Activated B cell treated with CpG ODN at 0.5 μM for 24 hours (primary cell): ENCODE measurements around the gene ZNF175. TPM values are rescaled to one million over a fixed set of nuclear protein-coding genes. Genes with fewer than 3 reads are reported as not detected.

Experiments used
- ATAC-seq: fragments of 200-7000 bp; cut with Tn5 transposase; one replicate; pipeline ENCODE4 v1.10.0; 2021; ENCODE audit warnings: low read depth, mild to moderate bottlenecking, moderate library complexity
- CTCF ChIA-PET: fragments of 350-600 bp; sonication (Branson Sonifier 250); formaldehyde crosslinking; loops from one replicate; lab custom pipeline; 2021; ENCODE audit warnings: antibody characterized with exemption; lab: Charles Lee
- POLR2A ChIA-PET: fragments of 350-600 bp; sonication (Branson Sonifier 250); formaldehyde crosslinking; loops from one replicate; lab custom pipeline; 2021; ENCODE audit warnings: antibody characterized with exemption; lab: Charles Lee
- DNase-seq: peaks from one replicate; pipeline ENCODE4 v3.0.0; 2022
- H3K27ac Mint-ChIP-seq: one replicate; pipeline ENCODE4 v1.8.0; 2020; ENCODE audit warnings: mixed read lengths
- H3K27me3 Mint-ChIP-seq: one replicate; pipeline ENCODE4 v1.8.0; 2021; ENCODE audit warnings: mixed read lengths
- H3K36me3 Mint-ChIP-seq: one replicate; pipeline ENCODE4 v1.8.0; 2021; ENCODE audit warnings: low read depth, mixed read lengths
- H3K4me1 Mint-ChIP-seq: one replicate; pipeline ENCODE4 v1.8.0; 2021; ENCODE audit warnings: mixed read lengths
- H3K4me3 Mint-ChIP-seq: one replicate; pipeline ENCODE4 v1.8.0; 2020; ENCODE audit warnings: mild to moderate bottlenecking, mixed read lengths
- H3K9me3 Mint-ChIP-seq: one replicate; pipeline ENCODE4 v1.8.0; 2020; ENCODE audit warnings: mixed read lengths
- CTCF ChIP-seq: fragments of 200-600 bp; IDR thresholded peaks from one replicate; pipeline ENCODE4 v1.8.0; 2022; ENCODE audit warnings: antibody characterized with exemption, mild to moderate bottlenecking
- intact Hi-C: fragments of 100-400 bp; cut with micrococcal nuclease; formaldehyde crosslinking; loops from one replicate; pipeline ENCODE4 v1.15.1; 2024
- total RNA-seq: library from RNA; stranded (reverse); gene quantifications from 2 replicates; pipeline ENCODE4 v1.2.3, GENCODE V29; 2022

The ZNF175 gene
- total RNA-seq, 1 donor from 2014 or later = 23.6 TPM

GRCh38 chr19:51539821-51540366, 31.2 kb upstream of the ZNF175 start:
- DNase-seq (no peak), ATAC-seq (no peak)
- POLR2A ChIA-PET = no interaction called here
- intact Hi-C loops = no loop called here
- Mint-ChIP-seq H3K27me3 (no peaks in the 10 kb centered on the region), H3K4me1 (peaks cover 50% of the 10 kb centered on the region), H3K36me3 (no peaks in the 10 kb centered on the region), H3K27ac (no peak overlapping the region), H3K9me3 (no peaks in the 10 kb centered on the region), H3K4me3 (no peak overlapping the region)
- CTCF ChIA-PET = interaction anchor here (1.2 to 2.4 kb wide), 2 partner anchors 12 to 117 kb away, joined by 3 to 7 read pairs; no protein-coding TSS in a partner anchor
- no peak for TF ChIP-seq CTCF

- intact Hi-C loops = no loop called here
- Mint-ChIP-seq H3K27ac (no peak overlapping the region), H3K36me3 (no peaks in the 10 kb centered on the region), H3K4me3 (no peak overlapping the region), H3K4me1 (peaks cover 51% of the 10 kb centered on the region), H3K9me3 (no peaks in the 10 kb centered on the region), H3K27me3 (no peaks in the 10 kb centered on the region)
- POLR2A ChIA-PET = no interaction called here
- CTCF ChIA-PET = interaction anchor here (1.3 to 2.4 kb wide), 2 partner anchors 69 to 115 kb away, joined by 4 to 7 read pairs; no protein-coding TSS in a partner anchor
- ATAC-seq = no peak
- TF ChIP-seq CTCF = no peak
- no peak for DNase-seq
These were observed 29.4 kb upstream of the ZNF175 start for GRCh38 chr19:51541458-51542357.

GRCh38 chr19:51542699-51543098, 28.4 kb upstream of the ZNF175 start:
- TF ChIP-seq CTCF = no peak
- POLR2A ChIA-PET = no interaction called here
- CTCF ChIA-PET = no interaction called here
- no peak overlapping the region for H3K4me3 Mint-ChIP-seq
- no peaks in the 10 kb centered on the region for H3K27me3 Mint-ChIP-seq
- H3K36me3 Mint-ChIP-seq = no peaks in the 10 kb centered on the region
- H3K9me3 Mint-ChIP-seq = no peaks in the 10 kb centered on the region
- ATAC-seq (no peak), DNase-seq (no peak)
- H3K4me1 Mint-ChIP-seq = peaks cover 56% of the 10 kb centered on the region
- no peak overlapping the region for H3K27ac Mint-ChIP-seq
- intact Hi-C loops = no loop called here

- ChIA-PET CTCF (no interaction called here), POLR2A (no interaction called here)
- Mint-ChIP-seq H3K4me3 (no peak overlapping the region), H3K27ac (no peak overlapping the region), H3K27me3 (no peaks in the 10 kb centered on the region), H3K36me3 (no peaks in the 10 kb centered on the region), H3K4me1 (peaks cover 68% of the 10 kb centered on the region), H3K9me3 (no peaks in the 10 kb centered on the region)
- intact Hi-C loops = no loop called here
- no peak for TF ChIP-seq CTCF
- no peak for DNase-seq
- ATAC-seq = no peak
These were observed 27.0 kb upstream of the ZNF175 start for GRCh38 chr19:51544038-51544437.

GRCh38 chr19:51546107-51546649, 24.9 kb upstream of the ZNF175 start:
- Mint-ChIP-seq H3K27me3 (no peaks in the 10 kb centered on the region), H3K36me3 (no peaks in the 10 kb centered on the region), H3K4me1 (peaks cover 88% of the 10 kb centered on the region), H3K27ac (no peak overlapping the region), H3K9me3 (no peaks in the 10 kb centered on the region), H3K4me3 (peak overlapping the region; percentile 42)
- intact Hi-C loops = no loop called here
- ATAC-seq (no peak), DNase-seq (no peak)
- CTCF ChIA-PET = interaction anchor here (1.2 to 1.4 kb wide), 2 partner anchors 31 to 111 kb away, joined by 3 to 4 read pairs; no protein-coding TSS in a partner anchor
- POLR2A ChIA-PET = no interaction called here
- no peak for TF ChIP-seq CTCF
